ENCODE data around the gene PMPCA.

PMPCA gene

DNA sequence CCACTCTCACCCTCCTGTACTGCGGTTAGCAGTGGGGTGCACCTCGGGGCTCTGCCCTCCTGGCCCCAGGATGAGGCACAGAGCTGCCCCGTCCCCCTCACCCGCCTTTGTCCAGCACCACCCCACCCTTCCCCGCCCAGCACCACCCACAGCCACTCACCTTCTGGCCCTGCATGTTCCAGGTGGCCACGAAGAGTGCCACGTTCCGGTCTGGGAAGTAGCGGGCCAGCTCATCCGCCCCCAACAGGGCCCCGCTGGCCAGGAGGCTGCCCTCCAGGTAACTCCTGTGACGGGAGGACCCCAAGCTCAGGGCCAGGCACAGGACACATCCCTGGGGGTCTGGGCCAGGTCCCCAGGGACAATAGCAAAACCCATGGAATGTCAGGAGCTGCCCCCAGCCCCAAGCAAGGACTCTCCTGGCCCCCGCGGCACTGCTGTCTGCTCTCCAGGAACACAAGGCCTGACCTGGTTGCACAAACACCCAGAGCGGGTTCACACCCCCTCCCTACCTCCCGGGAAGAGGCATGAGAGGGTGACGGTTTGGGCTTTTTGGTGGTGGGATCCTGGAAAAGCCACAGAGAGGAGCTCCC lies 24.2 kb downstream of the PMPCA start:
- Histone ChIP-seq H3K27me3 (ENCODE audit: insufficient read depth, low read depth, severe bottlenecking) (no peaks in the 10 kb centered on the region), H3K9me3 (ENCODE audit: severe bottlenecking) (no peaks in the 10 kb centered on the region), H3K36me3 (peaks cover 72% of the 10 kb centered on the region), H3K27ac (no peak overlapping the region), H3K4me3 (ENCODE audit: low read depth, low read length) (no peak overlapping the region)
- TF ChIP-seq, protein P1, sequence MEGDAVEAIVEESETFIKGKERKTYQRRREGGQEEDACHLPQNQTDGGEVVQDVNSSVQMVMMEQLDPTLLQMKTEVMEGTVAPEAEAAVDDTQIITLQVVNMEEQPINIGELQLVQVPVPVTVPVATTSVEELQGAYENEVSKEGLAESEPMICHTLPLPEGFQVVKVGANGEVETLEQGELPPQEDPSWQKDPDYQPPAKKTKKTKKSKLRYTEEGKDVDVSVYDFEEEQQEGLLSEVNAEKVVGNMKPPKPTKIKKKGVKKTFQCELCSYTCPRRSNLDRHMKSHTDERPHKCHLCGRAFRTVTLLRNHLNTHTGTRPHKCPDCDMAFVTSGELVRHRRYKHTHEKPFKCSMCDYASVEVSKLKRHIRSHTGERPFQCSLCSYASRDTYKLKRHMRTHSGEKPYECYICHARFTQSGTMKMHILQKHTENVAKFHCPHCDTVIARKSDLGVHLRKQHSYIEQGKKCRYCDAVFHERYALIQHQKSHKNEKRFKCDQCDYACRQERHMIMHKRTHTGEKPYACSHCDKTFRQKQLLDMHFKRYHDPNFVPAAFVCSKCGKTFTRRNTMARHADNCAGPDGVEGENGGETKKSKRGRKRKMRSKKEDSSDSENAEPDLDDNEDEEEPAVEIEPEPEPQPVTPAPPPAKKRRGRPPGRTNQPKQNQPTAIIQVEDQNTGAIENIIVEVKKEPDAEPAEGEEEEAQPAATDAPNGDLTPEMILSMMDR (IDR thresholded peaks at IDR 0.05; ENCODE audit: low read depth, low read length), result no peak
- no peak for DNase-seq

DNA sequence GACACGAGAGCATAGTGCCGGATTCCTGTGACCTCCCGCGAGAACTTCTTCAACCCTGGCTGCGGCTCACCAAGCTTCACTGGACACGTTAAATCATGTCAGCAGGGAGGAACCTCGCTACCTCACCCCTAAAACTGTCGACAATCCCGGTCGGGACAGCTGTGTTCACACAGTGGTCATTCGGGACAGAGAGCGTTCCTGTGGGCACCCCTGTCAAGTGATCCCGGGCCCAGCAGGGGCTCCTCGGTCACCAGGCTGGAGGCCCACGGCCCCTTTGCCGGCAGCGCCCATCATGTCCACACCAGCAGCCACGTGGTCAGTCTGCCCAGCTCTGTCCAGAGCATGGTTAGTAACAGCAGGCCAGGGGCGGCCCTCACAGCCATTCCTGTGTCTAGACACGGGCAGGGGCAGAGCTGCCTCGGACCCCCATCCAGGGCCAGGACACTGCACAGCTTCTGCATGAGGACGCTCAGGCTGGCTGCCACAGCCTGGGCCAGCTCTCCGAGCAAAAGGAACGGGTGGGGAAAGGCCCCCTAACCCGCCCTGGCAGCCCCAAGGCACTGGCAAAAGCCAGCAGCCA lies 25.7 kb downstream of the PMPCA start:
- DNase-seq, result no peak
- no peaks in the 10 kb centered on the region for H3K27me3 ChIP-seq (ENCODE audit: insufficient read depth, low read depth, severe bottlenecking)
- peaks cover 75% of the 10 kb centered on the region for H3K36me3 ChIP-seq
- no peak overlapping the region for H3K4me3 ChIP-seq (ENCODE audit: low read depth, low read length)
- H3K9me3 ChIP-seq (ENCODE audit: severe bottlenecking), result no peaks in the 10 kb centered on the region
- H3K27ac ChIP-seq, result no peak overlapping the region
- TF ChIP-seq, protein P1 (IDR thresholded peaks at IDR 0.05; ENCODE audit: low read depth, low read length), result no peak

DNA sequence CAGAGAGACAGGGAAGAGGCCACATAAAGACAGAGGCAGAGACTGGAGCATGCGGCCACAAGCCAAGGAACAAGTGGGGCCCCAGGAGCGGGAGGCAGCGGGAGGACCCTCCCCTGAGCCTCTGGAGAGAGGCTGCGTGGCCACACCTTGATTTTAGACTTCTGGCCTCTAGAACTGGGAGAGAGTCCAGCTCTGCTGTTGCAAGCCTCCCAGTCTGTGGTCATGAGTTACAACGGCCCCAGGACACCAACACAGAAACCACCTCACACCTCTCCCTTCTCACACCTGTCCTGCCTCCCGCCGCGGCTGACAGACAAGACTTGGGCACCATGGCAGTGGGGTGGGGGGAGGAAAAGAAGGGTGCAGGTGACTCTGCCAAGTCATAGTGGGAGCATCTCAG lies 27.0 kb downstream of the PMPCA start:
- Histone ChIP-seq H3K9me3 (ENCODE audit: severe bottlenecking) (no peaks in the 10 kb centered on the region), H3K4me3 (ENCODE audit: low read depth, low read length) (no peak overlapping the region), H3K36me3 (peaks cover 81% of the 10 kb centered on the region), H3K27ac (no peak overlapping the region), H3K27me3 (ENCODE audit: insufficient read depth, low read depth, severe bottlenecking) (no peaks in the 10 kb centered on the region)
- DNase-seq, result no peak
- TF ChIP-seq, protein P1 (IDR thresholded peaks at IDR 0.05; ENCODE audit: low read depth, low read length), result no peak

DNA sequence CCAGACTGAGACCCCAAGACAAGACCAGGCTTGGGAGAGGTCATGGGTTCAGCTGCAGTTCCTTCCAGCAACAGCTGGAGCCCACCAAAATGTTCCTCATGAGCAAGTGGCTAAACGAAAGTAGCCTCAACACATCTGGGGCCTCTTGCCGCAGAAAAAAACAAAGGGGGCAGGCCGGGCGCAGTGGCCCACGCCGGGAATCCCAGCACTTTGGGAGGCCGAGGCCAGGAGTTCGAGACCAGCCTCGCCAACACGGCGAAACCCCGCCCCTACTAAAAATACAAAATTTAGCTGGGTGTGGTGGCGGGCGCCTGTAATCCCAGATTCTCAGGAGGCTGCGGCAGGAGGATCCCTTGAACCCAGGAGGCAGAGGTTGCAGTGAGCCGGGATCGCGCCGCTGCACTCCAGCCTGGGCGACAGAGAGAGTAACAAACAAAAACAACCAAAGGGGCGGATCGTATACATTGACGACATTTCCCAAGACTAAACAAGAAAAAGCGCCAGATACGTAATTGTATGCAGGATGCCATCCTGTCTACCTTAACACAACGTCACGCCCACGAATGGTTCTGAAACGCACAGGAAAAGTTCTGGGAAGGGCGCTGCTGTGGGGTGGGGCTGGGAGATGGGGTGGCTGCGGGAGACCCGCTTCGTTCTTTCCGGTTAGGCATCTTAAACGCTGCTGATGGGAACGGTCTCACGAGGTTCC lies 27.5 kb downstream of the PMPCA start:
- TF ChIP-seq, protein P1 (IDR thresholded peaks at IDR 0.05; ENCODE audit: low read depth, low read length), result no peak
- H3K27ac ChIP-seq, result no peak overlapping the region
- H3K4me3 ChIP-seq (ENCODE audit: low read depth, low read length), result peak overlapping the region; percentile 62
- peaks cover 81% of the 10 kb centered on the region for H3K36me3 ChIP-seq
- no peaks in the 10 kb centered on the region for H3K27me3 ChIP-seq (ENCODE audit: insufficient read depth, low read depth, severe bottlenecking)
- H3K9me3 ChIP-seq (ENCODE audit: severe bottlenecking), result no peaks in the 10 kb centered on the region
- no peak for DNase-seq

DNA sequence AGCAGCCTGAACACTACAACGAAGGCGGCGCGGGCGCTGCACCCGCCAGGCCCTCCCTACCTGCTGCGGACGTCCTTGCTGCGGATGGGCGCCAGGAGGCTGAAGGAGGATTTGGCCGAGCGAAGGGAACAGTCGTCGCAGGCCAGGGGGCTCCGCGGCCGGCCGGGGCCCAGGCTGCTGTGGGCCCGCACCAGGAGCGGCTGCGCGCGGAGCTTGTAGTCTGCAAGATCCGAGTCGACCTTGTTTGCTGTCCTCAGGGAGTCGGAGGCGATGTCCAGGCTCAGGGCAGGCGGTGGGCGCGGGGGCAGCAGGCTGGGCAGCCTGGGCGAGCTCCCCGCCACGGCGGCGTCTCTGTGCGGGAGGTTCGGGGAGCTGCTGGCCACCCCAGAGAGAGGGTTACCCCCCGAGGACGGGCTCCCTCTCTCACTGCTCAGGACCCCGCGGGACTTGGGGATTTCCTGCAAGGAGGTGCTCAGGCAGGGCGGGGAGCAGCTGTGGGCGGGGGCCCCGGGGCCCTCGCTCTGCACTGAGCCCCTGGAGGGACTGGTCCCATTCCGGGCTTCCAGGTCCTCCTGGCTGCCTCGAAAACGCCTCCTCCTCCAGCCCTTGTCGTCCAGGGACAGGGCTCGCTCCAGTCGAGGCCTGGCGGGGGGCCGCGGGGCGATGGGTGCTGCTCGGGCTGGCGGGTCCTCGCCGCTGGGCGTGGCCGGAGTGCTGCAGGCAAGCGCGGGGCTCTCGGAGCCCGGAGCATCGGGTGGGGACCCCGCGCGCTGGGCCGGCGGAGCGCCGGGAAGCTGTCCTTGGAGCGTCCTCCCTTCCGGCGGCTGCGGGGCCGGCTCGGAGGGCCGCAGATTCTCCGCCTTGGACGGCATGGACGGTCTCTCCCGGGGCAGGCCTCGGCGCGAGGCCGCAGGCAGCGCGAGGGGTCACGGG lies 28.4 kb downstream of the PMPCA start:
- Histone ChIP-seq H3K4me3 (ENCODE audit: low read depth, low read length) (peak overlapping the region; percentile 62), H3K9me3 (ENCODE audit: severe bottlenecking) (no peaks in the 10 kb centered on the region), H3K27me3 (ENCODE audit: insufficient read depth, low read depth, severe bottlenecking) (no peaks in the 10 kb centered on the region), H3K36me3 (peaks cover 85% of the 10 kb centered on the region), H3K27ac (peak overlapping the region; percentile 92)
- DNase-seq, result peak; percentile 31
- TF ChIP-seq, protein P1 (IDR thresholded peaks at IDR 0.05; ENCODE audit: low read depth, low read length), result no peak

Measured in WERI-Rb-1 (cell line).